ENCODE data around the gene GBP2. TPM values are rescaled to one million over a fixed set of nuclear protein-coding genes. Genes with fewer than 3 reads are reported as not detected.
A peak's percentile ranks its signal among the peaks of the same experiment; 100 is the strongest.

GBP2 gene
- total and polyA plus RNA-seq, 9 of the 15 experiments (the other 6 are each of a cell fraction or from before 2014, with no cell fraction given): 0.45 to 2.2 (median 0.69) TPM

GRCh38 chr1:89125913-89126580, at the start of gene GBP2 (continued):
- TF ChIP-seq PBX2 (CRISPR knock-in tag; IDR thresholded peaks at IDR 0.05; ENCODE audit: low read depth) (no peak), PBX2 (tag; conservative IDR thresholded peaks at IDR 0.05; ENCODE audit: low read depth) (peak; percentile 42), ATF3 (IDR thresholded peaks at IDR 0.05) (peak; percentile 78), ATF3 (CRISPR knock-in tag; conservative IDR thresholded peaks at IDR 0.05) (no peak), FOXJ2 (tag; IDR thresholded peaks at IDR 0.05) (0 out of 2 replicates have a peak, but pooled peaks have one; percentile 40), BRD4 (IDR thresholded peaks at IDR 0.05) (no peak), PKNOX1 (IDR thresholded peaks at IDR 0.05) (peak; percentile 51; the same call in 1 of the 2 replicates), JUND (IDR thresholded peaks at IDR 0.05; ENCODE audit: borderline replicate concordance, low read depth, low read length) (peak; percentile 93), JUND (tag; IDR thresholded peaks at IDR 0.05; ENCODE audit: borderline replicate concordance, low read depth, low read length) (peak; percentile 94; the same call in 2 of the 3 replicates), CEBPG (CRISPR knock-in tag; IDR thresholded peaks at IDR 0.05) (no peak), CEBPG (tag; conservative IDR thresholded peaks at IDR 0.05 in 1 of 2, IDR thresholded peaks at IDR 0.05 in 1 of 2) (peak; percentile 47 to 75), SMARCC2 (IDR thresholded peaks at IDR 0.05; ENCODE audit: low read depth) (no peak), PHF8 (IDR thresholded peaks at IDR 0.05; ENCODE audit: borderline replicate concordance, low read length) (peak; percentile 30; the same call in 1 of the 2 replicates), RBBP5 (IDR thresholded peaks at IDR 0.05; ENCODE audit: borderline replicate concordance, insufficient read depth, low read length, poor library complexity, severe bottlenecking) (peak; percentile 32), ATF7 (IDR thresholded peaks at IDR 0.05) (peak; percentile 46; the same call in 1 of the 2 replicates), SMARCA4 (IDR thresholded peaks at IDR 0.05) (peak; percentile 22; the same call in 1 of the 2 replicates), LEF1 (IDR thresholded peaks at IDR 0.05) (no peak), MEIS2 (IDR thresholded peaks at IDR 0.05; ENCODE audit: partially characterized antibody) (peak; percentile 77), KLF13 (tag; IDR thresholded peaks at IDR 0.05; ENCODE audit: borderline replicate concordance, low read depth) (no peak), SMARCE1 (IDR thresholded peaks at IDR 0.05) (peak; percentile 36; the same call in 1 of the 2 replicates), CEBPB (tag; IDR thresholded peaks at IDR 0.05) (peak; percentile 77)
- TF ChIP-seq, protein P1, sequence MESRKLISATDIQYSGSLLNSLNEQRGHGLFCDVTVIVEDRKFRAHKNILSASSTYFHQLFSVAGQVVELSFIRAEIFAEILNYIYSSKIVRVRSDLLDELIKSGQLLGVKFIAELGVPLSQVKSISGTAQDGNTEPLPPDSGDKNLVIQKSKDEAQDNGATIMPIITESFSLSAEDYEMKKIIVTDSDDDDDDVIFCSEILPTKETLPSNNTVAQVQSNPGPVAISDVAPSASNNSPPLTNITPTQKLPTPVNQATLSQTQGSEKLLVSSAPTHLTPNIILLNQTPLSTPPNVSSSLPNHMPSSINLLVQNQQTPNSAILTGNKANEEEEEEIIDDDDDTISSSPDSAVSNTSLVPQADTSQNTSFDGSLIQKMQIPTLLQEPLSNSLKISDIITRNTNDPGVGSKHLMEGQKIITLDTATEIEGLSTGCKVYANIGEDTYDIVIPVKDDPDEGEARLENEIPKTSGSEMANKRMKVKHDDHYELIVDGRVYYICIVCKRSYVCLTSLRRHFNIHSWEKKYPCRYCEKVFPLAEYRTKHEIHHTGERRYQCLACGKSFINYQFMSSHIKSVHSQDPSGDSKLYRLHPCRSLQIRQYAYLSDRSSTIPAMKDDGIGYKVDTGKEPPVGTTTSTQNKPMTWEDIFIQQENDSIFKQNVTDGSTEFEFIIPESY (CRISPR knock-in tag; IDR thresholded peaks at IDR 0.05): no peak

Measured in K562 (cell line).